ENCODE results near the gene GABRG3. TPM values are rescaled to one million over a fixed set of nuclear protein-coding genes. Genes with fewer than 3 reads are reported as not detected.

The GABRG3 gene
- total and polyA plus RNA-seq, 2 experiments from 2014 or later, result 0.15 to 0.43 TPM

DNA sequence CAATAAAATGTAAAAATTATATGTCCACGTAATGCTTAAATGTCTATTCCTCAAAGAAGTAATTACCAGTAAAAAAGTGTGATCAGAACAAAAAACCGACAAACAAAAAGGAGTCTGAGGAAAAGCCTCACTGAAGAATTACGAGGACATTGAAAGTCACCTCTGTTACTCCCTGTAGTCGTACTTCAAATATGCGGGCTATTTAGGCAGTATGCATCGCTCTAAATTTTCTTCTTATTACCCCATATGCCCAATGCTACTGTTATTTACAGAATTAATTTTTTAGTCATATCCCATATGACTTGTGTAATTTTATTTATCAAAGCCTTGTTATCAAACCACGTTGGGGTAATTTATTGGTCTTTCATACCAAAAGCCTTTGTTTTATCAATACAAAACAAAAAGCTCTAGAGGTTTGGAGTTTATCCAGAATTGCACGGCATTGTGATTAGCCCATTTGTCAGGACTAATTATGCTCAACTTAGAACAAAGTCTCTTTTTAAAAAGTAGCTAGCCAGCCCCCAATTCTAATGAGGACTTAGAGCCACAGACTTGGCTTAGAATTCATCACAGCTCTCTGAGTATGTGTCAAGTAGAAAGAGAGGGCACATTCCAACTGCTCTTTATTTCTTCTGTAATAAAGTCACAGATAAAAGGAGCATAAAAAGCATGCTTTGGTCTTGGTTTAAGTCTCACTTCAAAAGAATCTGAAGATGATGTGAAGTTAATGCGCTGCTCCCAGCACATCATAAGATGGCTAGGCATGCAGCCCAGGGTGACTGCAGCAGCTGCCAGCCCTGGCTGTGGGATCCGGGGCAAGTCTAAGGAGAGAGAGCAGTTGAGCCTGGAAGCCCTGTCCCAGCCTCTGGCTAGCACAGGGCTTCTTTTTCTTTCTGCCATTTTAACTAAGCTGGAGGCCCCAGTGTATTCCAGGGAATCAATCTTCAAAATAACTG is 521.0 kb downstream of the GABRG3 start:
- Histone ChIP-seq H3K27ac (no peak overlapping the region), H3K79me2 (no peaks in the 10 kb centered on the region), H3K4me1 (ENCODE audit: insufficient read depth) (no peaks in the 10 kb centered on the region), H3K27me3 (no peaks in the 10 kb centered on the region), H3K4me3 (no peak overlapping the region), H3K4me2 (no peak overlapping the region), H3K36me3 (replicated peaks; ENCODE audit: insufficient read depth, low read depth) (no peaks in the 10 kb centered on the region), H4K20me1 (ENCODE audit: insufficient read depth, poor library complexity, severe bottlenecking) (no peaks in the 10 kb centered on the region), H2AFZ (no peak overlapping the region), H3K9me3 (ENCODE audit: low read depth) (no peaks in the 10 kb centered on the region), H3K9me2 (replicated peaks; ENCODE audit: insufficient read depth) (no peaks in the 10 kb centered on the region)
- DNase-seq (ENCODE audit: low spot score), result no peak
- TF ChIP-seq EZH2 (IDR thresholded peaks at IDR 0.05; ENCODE audit: borderline replicate concordance) (no peak), EZH2phosphoT487 (IDR thresholded peaks at IDR 0.05; ENCODE audit: low read depth, severe bottlenecking, unreplicated experiment) (no peak), CTCF (IDR thresholded peaks at IDR 0.05; ENCODE audit: poor library complexity) (no peak)
- WGBS (ENCODE audit: low lambda C conversion rate, missing lambda C conversion rate), result 70% methylated on average over 10 of the region's 10 CpGs

GRCh38 chr15:27495963-27496459 is 525.0 kb downstream of the GABRG3 start:
- TF ChIP-seq EZH2 (IDR thresholded peaks at IDR 0.05; ENCODE audit: borderline replicate concordance) (no peak), EZH2phosphoT487 (IDR thresholded peaks at IDR 0.05; ENCODE audit: low read depth, severe bottlenecking, unreplicated experiment) (no peak), CTCF (IDR thresholded peaks at IDR 0.05; ENCODE audit: poor library complexity) (no peak)
- no peak for DNase-seq (ENCODE audit: low spot score)
- H3K79me2 ChIP-seq, result no peaks in the 10 kb centered on the region
- no peaks in the 10 kb centered on the region for H4K20me1 ChIP-seq (ENCODE audit: insufficient read depth, poor library complexity, severe bottlenecking)
- H3K9me2 ChIP-seq (replicated peaks; ENCODE audit: insufficient read depth), result no peaks in the 10 kb centered on the region
- H3K4me1 ChIP-seq (ENCODE audit: insufficient read depth), result no peaks in the 10 kb centered on the region
- no peak overlapping the region for H3K4me2 ChIP-seq
- no peak overlapping the region for H3K27ac ChIP-seq
- no peaks in the 10 kb centered on the region for H3K9me3 ChIP-seq (ENCODE audit: low read depth)
- H2AFZ ChIP-seq, result no peak overlapping the region
- H3K27me3 ChIP-seq, result no peaks in the 10 kb centered on the region
- H3K4me3 ChIP-seq, result no peak overlapping the region
- no peaks in the 10 kb centered on the region for H3K36me3 ChIP-seq (replicated peaks; ENCODE audit: insufficient read depth, low read depth)
- WGBS (ENCODE audit: low lambda C conversion rate, missing lambda C conversion rate), result 62% methylated on average over 3 of the region's 3 CpGs

- H3K27ac ChIP-seq, result no peak overlapping the region
- H3K9me3 ChIP-seq (ENCODE audit: low read depth), result no peaks in the 10 kb centered on the region
- H3K9me2 ChIP-seq (replicated peaks; ENCODE audit: insufficient read depth), result no peaks in the 10 kb centered on the region
These were observed 527.7 kb downstream of the GABRG3 start for GRCh38 chr15:27498700-27499099.

More at GRCh38 chr15:27498700-27499099, 527.7 kb downstream of the GABRG3 start:
- no peak for TF ChIP-seq CTCF (IDR thresholded peaks at IDR 0.05; ENCODE audit: poor library complexity)
- no peak for TF ChIP-seq EZH2phosphoT487 (IDR thresholded peaks at IDR 0.05; ENCODE audit: low read depth, severe bottlenecking, unreplicated experiment)
- no peak for TF ChIP-seq EZH2 (IDR thresholded peaks at IDR 0.05; ENCODE audit: borderline replicate concordance)
- Histone ChIP-seq H3K79me2 (no peaks in the 10 kb centered on the region), H3K36me3 (replicated peaks; ENCODE audit: insufficient read depth, low read depth) (no peaks in the 10 kb centered on the region), H2AFZ (no peak overlapping the region), H4K20me1 (ENCODE audit: insufficient read depth, poor library complexity, severe bottlenecking) (no peaks in the 10 kb centered on the region), H3K4me3 (no peak overlapping the region), H3K4me2 (no peak overlapping the region), H3K4me1 (ENCODE audit: insufficient read depth) (no peaks in the 10 kb centered on the region), H3K27me3 (no peaks in the 10 kb centered on the region)
- DNase-seq (ENCODE audit: low spot score), result no peak
- 93% methylated on average over 10 of the region's 10 CpGs for WGBS (ENCODE audit: low lambda C conversion rate, missing lambda C conversion rate)
